NT2/D1 (cell line): ENCODE results near the gene NUDT2.

ENCODE experiments used
- DNase-seq: peaks from one replicate; pipeline ENCODE4 v3.0.0-alpha.2; 2011; ENCODE audit warnings: low read depth, low spot score
- H3K27me3 ChIP-seq: 2 replicates; pipeline ENCODE4 v1.6.0; 2011; ENCODE audit warnings: mild to moderate bottlenecking; ENCODE audit not compliant: insufficient read length, insufficient read depth
- H3K36me3 ChIP-seq: 2 replicates; pipeline ENCODE4 v1.6.1; 2011; ENCODE audit warnings: mild to moderate bottlenecking, low read length, mixed read lengths; ENCODE audit not compliant: insufficient read depth, insufficient read length
- H3K4me1 ChIP-seq: 2 replicates; pipeline ENCODE4 v1.5.1; 2011; ENCODE audit not compliant: insufficient read depth, insufficient read length
- H3K4me3 ChIP-seq: 2 replicates; pipeline ENCODE4 v1.5.1; 2011; ENCODE audit warnings: low read depth; ENCODE audit not compliant: insufficient read length
- H3K9ac ChIP-seq: 2 replicates; pipeline ENCODE4 v1.6.0; 2011; ENCODE audit warnings: low read depth; ENCODE audit not compliant: insufficient read length
- H3K9me3 ChIP-seq: 2 replicates; pipeline ENCODE4 v1.5.1; 2011; ENCODE audit warnings: mild to moderate bottlenecking, low read length; ENCODE audit not compliant: insufficient read depth
- SUZ12 ChIP-seq: IDR thresholded peaks from 2 replicates; pipeline ENCODE4 v1.6.1; 2011; ENCODE audit not compliant: insufficient read length, insufficient read depth; ENCODE audit errors: extremely low read depth
- YY1 ChIP-seq: IDR thresholded peaks from 2 replicates; pipeline ENCODE4 v1.6.1; 2011; ENCODE audit not compliant: insufficient read length, insufficient read depth
- ZNF274 ChIP-seq: IDR thresholded peaks from 2 replicates; pipeline ENCODE4 v1.6.1; 2011; ENCODE audit warnings: mild to moderate bottlenecking, low read depth, low read length

The NUDT2 gene

GRCh38 chr9:34382879-34383278 is 53.5 kb downstream of the NUDT2 start:
- no peak overlapping the region for H3K4me3 ChIP-seq
- no peaks in the 10 kb centered on the region for H3K9me3 ChIP-seq
- no peaks in the 10 kb centered on the region for H3K4me1 ChIP-seq
- H3K9ac ChIP-seq, result no peak overlapping the region
- H3K27me3 ChIP-seq, result peaks cover 58% of the 10 kb centered on the region
- no peaks in the 10 kb centered on the region for H3K36me3 ChIP-seq
- DNase-seq, result no peak
- TF ChIP-seq SUZ12 (no peak), YY1 (no peak), ZNF274 (no peak)

GRCh38 chr9:34383904-34384303 is 54.5 kb downstream of the NUDT2 start:
- H3K27me3 ChIP-seq, result peaks cover 47% of the 10 kb centered on the region
- TF ChIP-seq SUZ12 (no peak), YY1 (no peak), ZNF274 (no peak)
- H3K4me1 ChIP-seq, result no peaks in the 10 kb centered on the region
- DNase-seq, result no peak
- H3K9ac ChIP-seq, result no peak overlapping the region
- no peaks in the 10 kb centered on the region for H3K36me3 ChIP-seq
- H3K4me3 ChIP-seq, result no peak overlapping the region
- no peaks in the 10 kb centered on the region for H3K9me3 ChIP-seq

GRCh38 chr9:34384368-34385165 is 55.2 kb downstream of the NUDT2 start:
- no peak for DNase-seq
- Histone ChIP-seq H3K4me3 (no peak overlapping the region), H3K27me3 (peaks cover 43% of the 10 kb centered on the region), H3K36me3 (no peaks in the 10 kb centered on the region), H3K9ac (no peak overlapping the region), H3K9me3 (no peaks in the 10 kb centered on the region), H3K4me1 (no peaks in the 10 kb centered on the region)
- TF ChIP-seq SUZ12, result no peak
- no peak for TF ChIP-seq ZNF274
- no peak for TF ChIP-seq YY1

- H3K4me1 ChIP-seq, result no peaks in the 10 kb centered on the region
- no peak overlapping the region for H3K4me3 ChIP-seq
- no peaks in the 10 kb centered on the region for H3K9me3 ChIP-seq
- no peak for DNase-seq
- no peak for TF ChIP-seq SUZ12
- TF ChIP-seq ZNF274, result no peak
- no peak for TF ChIP-seq YY1
- H3K27me3 ChIP-seq, result peaks cover 34% of the 10 kb centered on the region
- H3K36me3 ChIP-seq, result no peaks in the 10 kb centered on the region
- no peak overlapping the region for H3K9ac ChIP-seq
Measured at GRCh38 chr9:34385561-34386230, 56.3 kb downstream of the NUDT2 start.

GRCh38 chr9:34386656-34387055 is 57.3 kb downstream of the NUDT2 start:
- DNase-seq, result no peak
- Histone ChIP-seq H3K4me3 (no peak overlapping the region), H3K9ac (no peak overlapping the region), H3K27me3 (peaks cover 25% of the 10 kb centered on the region), H3K4me1 (no peaks in the 10 kb centered on the region), H3K9me3 (no peaks in the 10 kb centered on the region), H3K36me3 (no peaks in the 10 kb centered on the region)
- TF ChIP-seq ZNF274 (no peak), SUZ12 (no peak), YY1 (no peak)

- Histone ChIP-seq H3K9ac (no peak overlapping the region), H3K9me3 (no peaks in the 10 kb centered on the region), H3K27me3 (peaks cover 19% of the 10 kb centered on the region), H3K4me1 (no peaks in the 10 kb centered on the region), H3K4me3 (no peak overlapping the region), H3K36me3 (no peaks in the 10 kb centered on the region)
- no peak for DNase-seq
- TF ChIP-seq YY1, result no peak
- no peak for TF ChIP-seq SUZ12
- TF ChIP-seq ZNF274, result no peak
Measured at GRCh38 chr9:34387239-34387638, 57.9 kb downstream of the NUDT2 start.

GRCh38 chr9:34392511-34392910 is 63.1 kb downstream of the NUDT2 start:
- Histone ChIP-seq H3K9me3 (no peaks in the 10 kb centered on the region), H3K36me3 (peaks cover 5% of the 10 kb centered on the region), H3K27me3 (peaks cover 3% of the 10 kb centered on the region), H3K4me3 (no peak overlapping the region), H3K9ac (no peak overlapping the region), H3K4me1 (no peaks in the 10 kb centered on the region)
- TF ChIP-seq SUZ12 (no peak), ZNF274 (no peak), YY1 (no peak)
- DNase-seq, result no peak
